OCI-LY3 (cell line): ENCODE measurements around the gene RTL10.

Experiments
- EZH2phosphoT487 ChIP-seq: fragments of 200-600 bp; shearing (Covaris generic); IDR thresholded peaks from 2 replicates; pipeline ENCODE4 v1.6.1; 2018; ENCODE audit warnings: antibody characterized with exemption, mixed run types, low read depth
- TF ChIP-seq, protein P1 (sequence below): fragments of 200-600, 300-600 bp; sonication (generic); IDR thresholded peaks from 2 replicates; pipeline ENCODE4 v1.5.1; 2014; ENCODE audit warnings: antibody characterized with exemption, low read length, low read depth

DNA sequence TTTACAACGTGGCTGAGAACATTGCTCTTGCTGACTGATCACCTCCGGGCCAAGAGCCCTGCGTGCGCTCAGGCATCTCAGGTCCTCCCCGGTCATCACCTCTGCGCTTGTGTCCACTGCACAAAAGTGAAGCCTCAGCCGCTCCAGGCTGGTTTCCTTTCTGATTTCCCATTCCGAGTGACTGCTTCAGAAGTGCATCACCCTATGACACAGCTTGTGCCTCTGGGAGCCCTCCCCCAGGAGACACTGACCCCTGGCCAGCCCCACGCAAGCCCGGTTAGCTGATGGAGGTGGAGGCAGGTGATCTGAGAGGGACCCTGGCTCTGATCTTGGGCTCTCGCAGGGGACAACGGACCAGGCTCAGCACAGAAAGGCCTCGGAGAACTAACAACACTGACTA, 38.3 kb upstream of the RTL10 start:
- TF ChIP-seq, protein P1, sequence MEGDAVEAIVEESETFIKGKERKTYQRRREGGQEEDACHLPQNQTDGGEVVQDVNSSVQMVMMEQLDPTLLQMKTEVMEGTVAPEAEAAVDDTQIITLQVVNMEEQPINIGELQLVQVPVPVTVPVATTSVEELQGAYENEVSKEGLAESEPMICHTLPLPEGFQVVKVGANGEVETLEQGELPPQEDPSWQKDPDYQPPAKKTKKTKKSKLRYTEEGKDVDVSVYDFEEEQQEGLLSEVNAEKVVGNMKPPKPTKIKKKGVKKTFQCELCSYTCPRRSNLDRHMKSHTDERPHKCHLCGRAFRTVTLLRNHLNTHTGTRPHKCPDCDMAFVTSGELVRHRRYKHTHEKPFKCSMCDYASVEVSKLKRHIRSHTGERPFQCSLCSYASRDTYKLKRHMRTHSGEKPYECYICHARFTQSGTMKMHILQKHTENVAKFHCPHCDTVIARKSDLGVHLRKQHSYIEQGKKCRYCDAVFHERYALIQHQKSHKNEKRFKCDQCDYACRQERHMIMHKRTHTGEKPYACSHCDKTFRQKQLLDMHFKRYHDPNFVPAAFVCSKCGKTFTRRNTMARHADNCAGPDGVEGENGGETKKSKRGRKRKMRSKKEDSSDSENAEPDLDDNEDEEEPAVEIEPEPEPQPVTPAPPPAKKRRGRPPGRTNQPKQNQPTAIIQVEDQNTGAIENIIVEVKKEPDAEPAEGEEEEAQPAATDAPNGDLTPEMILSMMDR, result no peak
- TF ChIP-seq EZH2phosphoT487, result no peak
